Endodermal cell (in vitro differentiated cells): Measurements from ENCODE around the gene NPHS1. TPM values are rescaled to one million over a fixed set of nuclear protein-coding genes. Genes with fewer than 3 reads are reported as not detected.

Experiments
- DNase-seq: peaks from one replicate; pipeline ENCODE4 v3.0.0-alpha.2; 2017
- H3K27ac ChIP-seq: 2 replicates; pipeline ENCODE4 v1.5.1; 2013; ENCODE audit warnings: mild to moderate bottlenecking, low read depth, low read length, moderate library complexity
- H3K27me3 ChIP-seq: 2 replicates; pipeline ENCODE4 v1.6.1; 2013; ENCODE audit warnings: mild to moderate bottlenecking, low read length, moderate library complexity; ENCODE audit not compliant: insufficient read depth, control insufficient read depth, poor library complexity, severe bottlenecking
- H3K36me3 ChIP-seq: 2 replicates; pipeline ENCODE4 v1.7.0; 2013; ENCODE audit warnings: mild to moderate bottlenecking, low read length, moderate library complexity; ENCODE audit not compliant: control insufficient read depth, insufficient read depth
- H3K4me1 ChIP-seq: one replicate; pipeline ENCODE4 v1.7.0; 2013; ENCODE audit warnings: low read length; ENCODE audit not compliant: control insufficient read depth, insufficient read depth
- H3K4me3 ChIP-seq: 2 replicates; pipeline ENCODE4 v1.5.1; 2013; ENCODE audit warnings: mild to moderate bottlenecking, low read length, moderate library complexity
- H3K9ac ChIP-seq: 2 replicates; pipeline ENCODE4 v1.6.1; 2013; ENCODE audit warnings: mild to moderate bottlenecking, low read length, moderate library complexity; ENCODE audit not compliant: poor library complexity, severe bottlenecking; ENCODE audit errors: extremely low read depth
- H3K9me3 ChIP-seq: 2 replicates; pipeline ENCODE4 v1.6.1; 2013; ENCODE audit warnings: mild to moderate bottlenecking, low read length, moderate library complexity; ENCODE audit not compliant: control insufficient read depth
- H3K27ac Mint-ChIP-seq: 2 replicates; pipeline ENCODE4 v1.8.0; 2020; ENCODE audit warnings: mixed read lengths
- H3K27me3 Mint-ChIP-seq: 2 replicates; pipeline ENCODE4 v1.8.0; 2021; ENCODE audit warnings: mild to moderate bottlenecking, mixed read lengths; ENCODE audit not compliant: insufficient read depth
- H3K36me3 Mint-ChIP-seq: 2 replicates; pipeline ENCODE4 v1.8.0; 2020; ENCODE audit warnings: low read depth, mixed read lengths
- H3K4me1 Mint-ChIP-seq: 2 replicates; pipeline ENCODE4 v1.8.0; 2020; ENCODE audit warnings: mixed read lengths
- H3K4me3 Mint-ChIP-seq: 2 replicates; pipeline ENCODE4 v1.8.0; 2020; ENCODE audit warnings: mild to moderate bottlenecking, moderate library complexity, mixed read lengths
- H3K9me3 Mint-ChIP-seq: 2 replicates; pipeline ENCODE4 v1.8.0; 2020; ENCODE audit warnings: mild to moderate bottlenecking, mixed read lengths
- CTCF ChIP-seq: fragments of 200-600 bp; sonication (generic); conservative IDR thresholded peaks from 2 replicates; pipeline ENCODE4 v1.5.0; 2021; ENCODE audit warnings: antibody characterized with exemption, mild to moderate bottlenecking
- WGBS, 2 experiments: methylation state at CpG; one replicate each; pipeline versions ENCODE4 v1.1.5 to v1.1.7; 2013; ENCODE audit warnings: missing lambda C conversion rate in 2 of 2, mixed read lengths in 1 of 2; ENCODE audit not compliant: insufficient coverage in 1 of 2, insufficient read length in 1 of 2; 5-methylcytosine and 5-hydroxymethylcytosine counted together
- total RNA-seq, 2 donors: library from RNA; stranded (reverse); fragmentation: NEBNext Ultra II Directional in 1 of 2; extraction: Animal tissue kit (Norgen Biotek cat#: 25700) in 1 of 2; gene quantifications; 2 replicates in 1 of 2; 3 replicates in 1 of 2; pipeline ENCODE4 v1.2.1, GENCODE V29; 2021

The NPHS1 gene
- total RNA-seq, 2 donors from 2014 or later, result 0.24 to 0.80 TPM

GRCh38 chr19:35860818-35861639, 8.7 kb upstream of the NPHS1 start:
- H3K4me1 Mint-ChIP-seq, result peaks cover 8% of the 10 kb centered on the region
- H3K4me1 ChIP-seq, result peaks cover 2% of the 10 kb centered on the region
- no peak overlapping the region for H3K9ac ChIP-seq
- TF ChIP-seq CTCF, result no peak
- H3K27ac Mint-ChIP-seq, result no peak overlapping the region
- peak; percentile 98 for DNase-seq
- H3K27me3 Mint-ChIP-seq, result peaks cover 84% of the 10 kb centered on the region
- WGBS, 2 experiments, result 8 to 12% methylated on average over 28 to 55 of the region's 55 CpGs
- H3K27ac ChIP-seq, result no peak overlapping the region
- H3K27me3 ChIP-seq, result peaks cover 93% of the 10 kb centered on the region
- H3K9me3 ChIP-seq, result no peaks in the 10 kb centered on the region
- peak overlapping the region; percentile 57 for H3K4me3 Mint-ChIP-seq
- H3K9me3 Mint-ChIP-seq, result no peaks in the 10 kb centered on the region
- H3K36me3 Mint-ChIP-seq, result no peaks in the 10 kb centered on the region
- peak overlapping the region; percentile 60 for H3K4me3 ChIP-seq
- H3K36me3 ChIP-seq, result no peaks in the 10 kb centered on the region

- Mint-ChIP-seq H3K4me3 (peak overlapping the region; percentile 57), H3K4me1 (peaks cover 11% of the 10 kb centered on the region), H3K9me3 (no peaks in the 10 kb centered on the region), H3K27ac (no peak overlapping the region), H3K36me3 (no peaks in the 10 kb centered on the region), H3K27me3 (peaks cover 83% of the 10 kb centered on the region)
- Histone ChIP-seq H3K27ac (no peak overlapping the region), H3K36me3 (no peaks in the 10 kb centered on the region), H3K4me3 (peak overlapping the region; percentile 60), H3K4me1 (peaks cover 6% of the 10 kb centered on the region), H3K9me3 (no peaks in the 10 kb centered on the region), H3K27me3 (peaks cover 93% of the 10 kb centered on the region), H3K9ac (no peak overlapping the region)
- peak; percentile 74 for DNase-seq
- WGBS, 2 experiments, result 12 to 15% methylated on average over 19 to 24 of the region's 24 CpGs
- TF ChIP-seq CTCF, result peak; percentile 40
These were observed 8.1 kb upstream of the NPHS1 start for GRCh38 chr19:35860436-35860817.

DNA sequence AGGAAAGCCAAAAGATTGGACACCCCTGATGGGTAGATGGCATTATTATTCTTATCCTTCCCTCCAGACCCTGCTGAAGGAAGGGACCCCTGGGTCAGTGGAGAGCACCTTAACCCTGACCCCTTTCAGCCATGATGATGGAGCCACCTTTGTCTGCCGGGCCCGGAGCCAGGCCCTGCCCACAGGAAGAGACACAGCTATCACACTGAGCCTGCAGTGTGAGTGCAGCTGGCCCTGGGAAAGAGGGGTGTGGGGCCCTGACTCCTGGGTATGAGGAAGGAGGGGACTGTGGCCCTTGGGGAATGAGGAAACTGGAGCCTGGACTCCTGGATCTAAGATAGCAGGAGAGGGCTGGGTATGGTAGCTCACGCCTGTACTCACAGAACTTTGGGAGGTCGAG, 7.1 kb upstream of the NPHS1 start:
- H3K4me1 ChIP-seq, result peaks cover 6% of the 10 kb centered on the region
- Mint-ChIP-seq H3K9me3 (no peaks in the 10 kb centered on the region), H3K27ac (no peak overlapping the region), H3K4me3 (no peak overlapping the region), H3K27me3 (peaks cover 88% of the 10 kb centered on the region), H3K36me3 (no peaks in the 10 kb centered on the region), H3K4me1 (peaks cover 11% of the 10 kb centered on the region)
- WGBS, 2 experiments, result 85% methylated on average over 2 to 4 of the region's 4 CpGs
- H3K27me3 ChIP-seq, result peaks cover 93% of the 10 kb centered on the region
- TF ChIP-seq CTCF, result no peak
- no peak overlapping the region for H3K4me3 ChIP-seq
- no peaks in the 10 kb centered on the region for H3K36me3 ChIP-seq
- H3K9ac ChIP-seq, result no peak overlapping the region
- H3K27ac ChIP-seq, result no peak overlapping the region
- H3K9me3 ChIP-seq, result no peaks in the 10 kb centered on the region
- DNase-seq, result no peak
